ENCODE measurements around the gene HBE1.
"Not testable (repeated sequence)": the region's sequence is repeated elsewhere in the genome, so short reads cannot be mapped to it uniquely, and the experiment has no call there.

Gene HBE1

DNA sequence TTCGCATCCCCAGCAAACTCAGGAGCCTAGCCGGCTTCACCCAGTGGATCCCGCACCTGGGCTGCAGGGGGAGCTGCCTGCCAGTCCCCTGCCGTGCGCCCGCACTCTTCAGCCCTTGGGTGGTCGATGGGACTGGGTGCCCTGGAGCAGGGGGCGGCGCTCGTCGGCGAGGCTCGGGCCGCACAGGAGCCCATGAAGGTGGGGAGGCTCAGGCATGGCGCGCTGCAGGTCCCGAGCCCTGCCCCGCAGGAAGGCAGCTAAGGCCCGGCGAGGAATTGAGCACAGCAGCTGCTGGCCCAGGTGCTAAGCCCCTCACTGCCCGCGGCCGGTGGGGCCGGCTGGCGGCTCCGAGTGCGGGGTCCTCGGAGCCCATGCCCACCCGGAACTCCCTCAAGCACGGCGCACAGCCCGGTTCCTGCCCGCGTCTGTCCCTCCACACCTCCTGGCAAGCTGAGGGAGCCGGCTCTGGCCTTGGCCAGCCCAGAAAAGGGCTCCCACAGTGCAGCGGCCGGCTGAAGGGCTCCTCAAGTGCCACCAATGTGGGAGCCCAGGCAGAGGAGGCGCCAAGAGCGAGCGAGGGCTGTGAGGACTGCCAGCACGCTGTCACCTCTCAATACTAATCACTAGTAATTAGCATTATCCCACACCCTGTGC is 24.7 kb upstream of the HBE1 start:
- not testable (repeated sequence) for H3K4me3 ChIP-seq (ENCODE audit: low read depth, low read length); H3K9ac ChIP-seq (ENCODE audit: low read length); H3K36me3 ChIP-seq (ENCODE audit: control insufficient read depth, insufficient read depth, low read length); H3K27me3 ChIP-seq (ENCODE audit: control insufficient read depth, insufficient read depth, low read length); H3K4me1 ChIP-seq (ENCODE audit: control insufficient read depth, insufficient read depth, low read length); H3K27ac ChIP-seq (ENCODE audit: low read depth, low read length); H3K9me3 ChIP-seq (ENCODE audit: control insufficient read depth, insufficient read depth, low read depth, low read length)

- H3K27me3 ChIP-seq (ENCODE audit: control insufficient read depth, insufficient read depth, low read length): no peaks in the 10 kb centered on the region
Observed at GRCh38 chr11:5293028-5293427, 23.3 kb upstream of the HBE1 start.

DNA sequence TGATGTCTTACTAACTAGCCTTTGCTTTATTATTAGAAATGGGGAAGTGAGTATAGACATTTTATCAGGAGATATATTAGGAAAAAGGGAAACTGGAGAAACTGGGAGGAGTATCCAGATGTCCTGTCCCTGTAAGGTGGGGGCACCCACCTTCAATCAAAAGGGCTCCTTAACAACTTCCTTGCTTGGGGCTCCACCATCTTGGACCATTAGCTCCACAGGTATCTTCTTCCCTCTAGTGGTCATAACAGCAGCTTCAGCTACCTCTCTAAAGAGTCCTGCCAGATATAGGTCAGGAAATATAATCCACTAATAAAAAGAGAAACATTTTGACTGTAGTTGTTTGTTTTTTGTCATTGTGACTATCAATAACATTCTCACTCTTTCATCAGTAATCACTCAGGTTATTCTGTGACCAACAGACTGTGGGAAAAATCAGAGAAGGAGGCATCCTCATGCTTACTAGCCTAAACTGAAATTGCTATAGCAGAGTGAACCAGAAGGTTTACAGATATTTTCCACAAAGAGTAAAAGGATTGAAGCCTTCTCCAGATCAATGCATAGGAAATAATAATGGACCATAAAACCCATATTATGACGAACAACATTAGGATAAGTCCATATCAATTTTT is 21.6 kb upstream of the HBE1 start:
- H3K36me3 ChIP-seq (ENCODE audit: control insufficient read depth, insufficient read depth, low read length): no peaks in the 10 kb centered on the region
- no peak overlapping the region for H3K9ac ChIP-seq (ENCODE audit: low read length)
- no peaks in the 10 kb centered on the region for H3K27me3 ChIP-seq (ENCODE audit: control insufficient read depth, insufficient read depth, low read length)
- no peaks in the 10 kb centered on the region for H3K4me1 ChIP-seq (ENCODE audit: control insufficient read depth, insufficient read depth, low read length)
- no peaks in the 10 kb centered on the region for H3K9me3 ChIP-seq (ENCODE audit: control insufficient read depth, insufficient read depth, low read depth, low read length)
- H3K27ac ChIP-seq (ENCODE audit: low read depth, low read length): no peak overlapping the region
- no peak overlapping the region for H3K4me3 ChIP-seq (ENCODE audit: low read depth, low read length)

More at GRCh38 chr11:5293028-5293427, 23.3 kb upstream of the HBE1 start:
- Histone ChIP-seq H3K4me1 (ENCODE audit: control insufficient read depth, insufficient read depth, low read length) (no peaks in the 10 kb centered on the region), H3K4me3 (ENCODE audit: low read depth, low read length) (no peak overlapping the region), H3K9ac (ENCODE audit: low read length) (no peak overlapping the region), H3K36me3 (ENCODE audit: control insufficient read depth, insufficient read depth, low read length) (no peaks in the 10 kb centered on the region), H3K27ac (ENCODE audit: low read depth, low read length) (no peak overlapping the region), H3K9me3 (ENCODE audit: control insufficient read depth, insufficient read depth, low read depth, low read length) (no peaks in the 10 kb centered on the region)

GRCh38 chr11:5290106-5290505 is 20.4 kb upstream of the HBE1 start:
- Histone ChIP-seq H3K27ac (ENCODE audit: low read depth, low read length) (no peak overlapping the region), H3K9me3 (ENCODE audit: control insufficient read depth, insufficient read depth, low read depth, low read length) (no peaks in the 10 kb centered on the region), H3K27me3 (ENCODE audit: control insufficient read depth, insufficient read depth, low read length) (no peaks in the 10 kb centered on the region), H3K4me1 (ENCODE audit: control insufficient read depth, insufficient read depth, low read length) (no peaks in the 10 kb centered on the region), H3K9ac (ENCODE audit: low read length) (no peak overlapping the region), H3K4me3 (ENCODE audit: low read depth, low read length) (no peak overlapping the region), H3K36me3 (ENCODE audit: control insufficient read depth, insufficient read depth, low read length) (no peaks in the 10 kb centered on the region)

- Histone ChIP-seq H3K27me3 (ENCODE audit: control insufficient read depth, insufficient read depth, low read length) (no peaks in the 10 kb centered on the region), H3K9me3 (ENCODE audit: control insufficient read depth, insufficient read depth, low read depth, low read length) (no peaks in the 10 kb centered on the region), H3K36me3 (ENCODE audit: control insufficient read depth, insufficient read depth, low read length) (no peaks in the 10 kb centered on the region), H3K4me3 (ENCODE audit: low read depth, low read length) (no peak overlapping the region), H3K27ac (ENCODE audit: low read depth, low read length) (no peak overlapping the region), H3K9ac (ENCODE audit: low read length) (no peak overlapping the region), H3K4me1 (ENCODE audit: control insufficient read depth, insufficient read depth, low read length) (no peaks in the 10 kb centered on the region)
Observed at GRCh38 chr11:5289696-5290095, 20.0 kb upstream of the HBE1 start.

DNA sequence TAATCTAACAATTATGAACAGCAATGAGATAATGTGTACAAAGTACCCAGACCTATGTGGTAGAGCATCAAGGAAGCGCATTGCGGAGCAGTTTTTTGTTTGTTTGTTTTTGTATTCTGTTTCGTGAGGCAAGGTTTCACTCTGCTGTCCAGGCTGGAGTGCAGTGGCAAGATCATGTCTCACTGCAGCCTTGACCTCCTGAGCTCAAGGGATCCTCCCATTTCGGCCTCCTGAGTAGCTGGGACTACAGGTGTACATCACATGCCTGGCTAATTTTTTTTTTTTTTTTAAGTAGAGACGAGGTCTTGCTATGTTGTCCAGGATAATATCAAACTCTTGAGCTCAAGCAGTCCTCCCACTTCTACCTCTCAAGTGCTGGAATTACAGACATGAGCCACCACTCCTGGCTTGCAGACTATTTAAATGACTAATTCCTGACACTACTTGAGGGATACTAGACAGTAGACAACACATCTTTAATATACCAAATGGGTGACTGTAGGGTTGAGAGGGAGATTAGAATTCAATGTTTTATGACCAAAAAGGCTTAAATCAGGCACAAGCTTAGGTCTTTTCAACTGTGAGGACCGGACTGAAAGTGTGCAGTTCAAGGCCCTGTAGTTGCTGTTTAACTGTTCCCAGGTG is 19.3 kb upstream of the HBE1 start:
- H3K4me1 ChIP-seq (ENCODE audit: control insufficient read depth, insufficient read depth, low read length): no peaks in the 10 kb centered on the region
- H3K27me3 ChIP-seq (ENCODE audit: control insufficient read depth, insufficient read depth, low read length): no peaks in the 10 kb centered on the region
- no peaks in the 10 kb centered on the region for H3K36me3 ChIP-seq (ENCODE audit: control insufficient read depth, insufficient read depth, low read length)
- H3K27ac ChIP-seq (ENCODE audit: low read depth, low read length): no peak overlapping the region
- H3K9me3 ChIP-seq (ENCODE audit: control insufficient read depth, insufficient read depth, low read depth, low read length): no peaks in the 10 kb centered on the region
- H3K9ac ChIP-seq (ENCODE audit: low read length): no peak overlapping the region
- H3K4me3 ChIP-seq (ENCODE audit: low read depth, low read length): no peak overlapping the region

DNA sequence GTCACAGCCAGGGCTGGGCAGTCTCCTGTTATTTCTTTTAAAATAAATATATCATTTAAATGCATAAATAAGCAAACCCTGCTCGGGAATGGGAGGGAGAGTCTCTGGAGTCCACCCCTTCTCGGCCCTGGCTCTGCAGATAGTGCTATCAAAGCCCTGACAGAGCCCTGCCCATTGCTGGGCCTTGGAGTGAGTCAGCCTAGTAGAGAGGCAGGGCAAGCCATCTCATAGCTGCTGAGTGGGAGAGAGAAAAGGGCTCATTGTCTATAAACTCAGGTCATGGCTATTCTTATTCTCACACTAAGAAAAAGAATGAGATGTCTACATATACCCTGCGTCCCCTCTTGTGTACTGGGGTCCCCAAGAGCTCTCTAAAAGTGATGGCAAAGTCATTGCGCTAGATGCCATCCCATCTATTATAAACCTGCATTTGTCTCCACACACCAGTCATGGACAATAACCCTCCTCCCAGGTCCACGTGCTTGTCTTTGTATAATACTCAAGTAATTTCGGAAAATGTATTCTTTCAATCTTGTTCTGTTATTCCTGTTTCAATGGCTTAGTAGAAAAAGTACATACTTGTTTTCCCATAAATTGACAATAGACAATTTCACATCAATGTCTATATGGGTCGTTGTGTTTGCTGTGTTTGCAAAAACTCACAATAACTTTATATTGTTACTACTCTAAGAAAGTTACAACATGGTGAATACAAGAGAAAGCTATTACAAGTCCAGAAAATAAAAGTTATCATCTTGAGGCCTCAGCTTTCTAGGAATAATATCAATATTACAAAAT is 18.6 kb upstream of the HBE1 start:
- Histone ChIP-seq H3K9me3 (ENCODE audit: control insufficient read depth, insufficient read depth, low read depth, low read length) (no peaks in the 10 kb centered on the region), H3K27ac (ENCODE audit: low read depth, low read length) (no peak overlapping the region), H3K27me3 (ENCODE audit: control insufficient read depth, insufficient read depth, low read length) (no peaks in the 10 kb centered on the region), H3K4me3 (ENCODE audit: low read depth, low read length) (no peak overlapping the region), H3K36me3 (ENCODE audit: control insufficient read depth, insufficient read depth, low read length) (no peaks in the 10 kb centered on the region), H3K4me1 (ENCODE audit: control insufficient read depth, insufficient read depth, low read length) (no peaks in the 10 kb centered on the region), H3K9ac (ENCODE audit: low read length) (no peak overlapping the region)

GRCh38 chr11:5286901-5287300 is 17.2 kb upstream of the HBE1 start:
- no peaks in the 10 kb centered on the region for H3K27me3 ChIP-seq (ENCODE audit: control insufficient read depth, insufficient read depth, low read length)
- H3K9me3 ChIP-seq (ENCODE audit: control insufficient read depth, insufficient read depth, low read depth, low read length): no peaks in the 10 kb centered on the region
- H3K27ac ChIP-seq (ENCODE audit: low read depth, low read length): no peak overlapping the region
- no peak overlapping the region for H3K4me3 ChIP-seq (ENCODE audit: low read depth, low read length)
- no peaks in the 10 kb centered on the region for H3K4me1 ChIP-seq (ENCODE audit: control insufficient read depth, insufficient read depth, low read length)
- no peaks in the 10 kb centered on the region for H3K36me3 ChIP-seq (ENCODE audit: control insufficient read depth, insufficient read depth, low read length)
- no peak overlapping the region for H3K9ac ChIP-seq (ENCODE audit: low read length)

DNA sequence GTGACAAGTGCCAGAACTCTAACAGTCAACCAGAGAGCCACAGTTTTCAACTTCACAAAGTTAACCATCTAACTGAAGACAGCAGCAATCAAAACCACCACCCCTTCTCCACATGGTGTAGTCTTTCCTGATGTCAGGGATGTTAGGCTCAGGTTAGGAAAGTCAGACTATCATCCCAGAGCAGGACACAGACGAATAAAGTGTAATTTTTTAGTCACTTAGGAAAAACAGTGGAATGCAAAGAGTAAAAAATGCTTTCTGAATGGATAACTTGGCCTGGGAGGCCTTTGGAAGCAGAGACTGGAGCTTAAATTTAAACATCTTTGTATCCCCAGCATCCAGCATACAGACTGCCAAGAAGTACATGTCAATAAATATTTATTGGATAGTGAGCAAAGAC is 16.6 kb upstream of the HBE1 start:
- Histone ChIP-seq H3K27me3 (ENCODE audit: control insufficient read depth, insufficient read depth, low read length) (no peaks in the 10 kb centered on the region), H3K36me3 (ENCODE audit: control insufficient read depth, insufficient read depth, low read length) (no peaks in the 10 kb centered on the region), H3K27ac (ENCODE audit: low read depth, low read length) (no peak overlapping the region), H3K4me1 (ENCODE audit: control insufficient read depth, insufficient read depth, low read length) (no peaks in the 10 kb centered on the region), H3K9ac (ENCODE audit: low read length) (no peak overlapping the region), H3K9me3 (ENCODE audit: control insufficient read depth, insufficient read depth, low read depth, low read length) (no peaks in the 10 kb centered on the region), H3K4me3 (ENCODE audit: low read depth, low read length) (no peak overlapping the region)

GRCh38 chr11:5285703-5286340 is 16.1 kb upstream of the HBE1 start:
- Histone ChIP-seq H3K9me3 (ENCODE audit: control insufficient read depth, insufficient read depth, low read depth, low read length) (no peaks in the 10 kb centered on the region), H3K27me3 (ENCODE audit: control insufficient read depth, insufficient read depth, low read length) (no peaks in the 10 kb centered on the region), H3K36me3 (ENCODE audit: control insufficient read depth, insufficient read depth, low read length) (no peaks in the 10 kb centered on the region), H3K4me1 (ENCODE audit: control insufficient read depth, insufficient read depth, low read length) (peaks cover 1% of the 10 kb centered on the region; the same call in 1 of the 2 replicates), H3K4me3 (ENCODE audit: low read depth, low read length) (no peak overlapping the region), H3K27ac (ENCODE audit: low read depth, low read length) (no peak overlapping the region), H3K9ac (ENCODE audit: low read length) (no peak overlapping the region)
